SK-N-SH (cell line): Measurements from ENCODE around the gene RAPGEF6. TPM values are rescaled to one million over a fixed set of nuclear protein-coding genes. Genes with fewer than 3 reads are reported as not detected.

Experiments used
- CTCF ChIA-PET: fragments of 300-600, 350-600 bp; formaldehyde crosslinking; extraction: SDS; loops from one replicate; lab custom pipeline; 2021; lab: Yijun Ruan, JAX
- POLR2A ChIA-PET: fragments of 350-600 bp; sonication (Branson Sonifier 250); formaldehyde crosslinking; extraction: SDS; loops from one replicate; lab custom pipeline; 2020; ENCODE audit warnings: antibody characterized with exemption, inconsistent platforms; lab: Yijun Ruan, JAX
- DNase-seq: peaks from one replicate; pipeline ENCODE4 v3.0.0; 2012
- H2AFZ ChIP-seq: fragments of 200-600 bp; sonication (generic); 2 replicates; pipeline ENCODE4 v1.8.1; 2016; ENCODE audit warnings: antibody characterized with exemption, mild to moderate bottlenecking, low read depth
- H3F3A ChIP-seq: fragments of 200-600 bp; sonication (generic); replicated peaks from 2 replicates; pipeline ENCODE3; 2016; ENCODE audit warnings: antibody characterized with exemption, mild to moderate bottlenecking; ENCODE audit not compliant: insufficient read depth
- H3K27ac ChIP-seq, 2 experiments: fragments of 200-500 bp in 1 of 2; fragments of 200-600 bp in 1 of 2; sonication (Bioruptor generic) in 1 of 2; sonication (generic), shearing (Covaris generic) in 1 of 2; 2 replicates each; pipeline versions ENCODE4 v1.5.1 to v1.6.1; 2014 to 2016; ENCODE audit warnings: low read depth in 2 of 2, inconsistent platforms in 1 of 2, low read length in 1 of 2, mild to moderate bottlenecking in 1 of 2, mixed read lengths in 1 of 2
- H3K27me3 ChIP-seq: fragments of 200-600 bp; sonication (generic), shearing (Covaris generic); 2 replicates; pipeline ENCODE4 v1.6.1; 2016; ENCODE audit warnings: mixed run types; ENCODE audit not compliant: insufficient read depth
- H3K36me3 ChIP-seq, 2 experiments: fragments of 200-500 bp in 1 of 2; fragments of 200-600 bp in 1 of 2; sonication (Bioruptor generic) in 1 of 2; sonication (generic) in 1 of 2; replicated peaks in 1 of 2; 2 replicates each; pipeline versions ENCODE3 to v1.5.1; 2014 to 2016; ENCODE audit warnings: low read length in 1 of 2, mild to moderate bottlenecking in 1 of 2; ENCODE audit not compliant: insufficient read depth in 2 of 2, control insufficient read depth in 1 of 2
- H3K4me1 ChIP-seq, 2 experiments: fragments of 200-500 bp in 1 of 2; fragments of 200-600 bp in 1 of 2; sonication (Bioruptor generic) in 1 of 2; sonication (generic), shearing (Covaris generic) in 1 of 2; 2 replicates each; pipeline versions ENCODE4 v1.5.1 to v1.6.1; 2014 to 2016; ENCODE audit warnings: low read depth in 1 of 2, low read length in 1 of 2, mixed run types in 1 of 2; ENCODE audit not compliant: insufficient read depth in 2 of 2, control insufficient read depth in 1 of 2
- H3K4me2 ChIP-seq: fragments of 200-600 bp; sonication (generic), shearing (Covaris generic); 2 replicates; pipeline ENCODE4 v1.6.1; 2017; ENCODE audit warnings: mixed run types
- H3K4me3 ChIP-seq, 2 experiments: fragments of 200-500 bp in 1 of 2; fragments of 200-600 bp in 1 of 2; sonication (Bioruptor generic) in 1 of 2; sonication (generic), shearing (Covaris generic) in 1 of 2; 2 replicates each; pipeline versions ENCODE4 v1.5.1 to v1.8.1; 2014 to 2016; ENCODE audit warnings: low read depth in 2 of 2, inconsistent platforms in 1 of 2, low read length in 1 of 2, mild to moderate bottlenecking in 1 of 2, mixed read lengths in 1 of 2, moderate library complexity in 1 of 2
- H3K79me2 ChIP-seq: fragments of 200-600 bp; sonication (generic); 2 replicates; pipeline ENCODE4 v1.8.1; 2017; ENCODE audit warnings: mild to moderate bottlenecking; ENCODE audit not compliant: insufficient read depth
- H3K9ac ChIP-seq: fragments of 200-600 bp; sonication (generic); 2 replicates; pipeline ENCODE4 v1.6.1; 2017; ENCODE audit warnings: mixed run types
- H3K9me2 ChIP-seq: fragments of 200-600 bp; sonication (generic); 2 replicates; pipeline ENCODE4 v1.6.1; 2017; ENCODE audit warnings: mixed run types
- H3K9me3 ChIP-seq: fragments of 200-600 bp; sonication (generic); 2 replicates; pipeline ENCODE4 v1.6.1; 2017; ENCODE audit warnings: mixed run types, mild to moderate bottlenecking, moderate library complexity
- H4K20me1 ChIP-seq: fragments of 200-600 bp; sonication (generic); 2 replicates; pipeline ENCODE4 v1.6.1; 2017; ENCODE audit warnings: mild to moderate bottlenecking, mixed run types; ENCODE audit not compliant: insufficient read depth
- CHD2 ChIP-seq: fragments of 150-350 bp; IDR thresholded peaks from 2 replicates; pipeline ENCODE4 v1.6.1; 2018; ENCODE audit warnings: low read length; ENCODE audit not compliant: partially characterized antibody
- ELF1 ChIP-seq: IDR thresholded peaks from 2 replicates; pipeline ENCODE4 v1.4.0; 2012
- EP300 ChIP-seq, 2 experiments: IDR thresholded peaks; 2 replicates each; pipeline versions ENCODE4 v1.4.0 to v1.6.1; 2012; ENCODE audit warnings: borderline replicate concordance in 1 of 2, low read depth in 1 of 2, low read length in 1 of 2
- EZH2phosphoT487 ChIP-seq: fragments of 200-600 bp; sonication (generic); IDR thresholded peaks from 2 replicates; pipeline ENCODE4 v1.6.1; 2017; ENCODE audit warnings: low read depth, mixed run types, mild to moderate bottlenecking, antibody characterized with exemption, moderate library complexity, borderline replicate concordance
- FOSL2 ChIP-seq: IDR thresholded peaks from 2 replicates; pipeline ENCODE4 v1.4.0; 2012; ENCODE audit warnings: low read depth, mild to moderate bottlenecking, moderate library complexity, borderline replicate concordance
- GABPA ChIP-seq: IDR thresholded peaks from 2 replicates; pipeline ENCODE4 v1.4.0; 2012; ENCODE audit warnings: low read depth, mild to moderate bottlenecking
- GATA2 ChIP-seq: sonication (generic); formaldehyde crosslinking; IDR thresholded peaks from 2 replicates; pipeline ENCODE4 v1.5.0; 2020; ENCODE audit warnings: mild to moderate bottlenecking, missing genetic modification reagents
- JUND ChIP-seq: IDR thresholded peaks from 2 replicates; pipeline ENCODE4 v1.4.0; 2012
- MEF2A ChIP-seq: IDR thresholded peaks from 2 replicates; pipeline ENCODE4 v1.4.0; 2012; ENCODE audit warnings: low read depth, borderline replicate concordance
- MXI1 ChIP-seq: IDR thresholded peaks from 2 replicates; pipeline ENCODE4 v1.6.1; 2012; ENCODE audit warnings: mild to moderate bottlenecking, low read depth, low read length, improper control_type of control experiment
- NRF1 ChIP-seq: IDR thresholded peaks from 2 replicates; pipeline ENCODE4 v1.6.1; 2012; ENCODE audit warnings: low read depth, mild to moderate bottlenecking, low read length
- POLR2AphosphoS5 ChIP-seq: IDR thresholded peaks from 2 replicates; pipeline ENCODE4 v1.6.1; 2012; ENCODE audit warnings: low read depth, low read length
- RAD21 ChIP-seq: IDR thresholded peaks from 2 replicates; pipeline ENCODE4 v1.6.1; 2012; ENCODE audit warnings: mild to moderate bottlenecking, low read length
- RCOR1 ChIP-seq: fragments of 150-350 bp; IDR thresholded peaks from 2 replicates; pipeline ENCODE4 v1.6.1; 2017; ENCODE audit warnings: antibody characterized with exemption, low read length
- RFX5 ChIP-seq: IDR thresholded peaks from 2 replicates; pipeline ENCODE4 v1.6.1; 2012; ENCODE audit warnings: mild to moderate bottlenecking, improper control_type of control experiment, low read length
- RXRA ChIP-seq: IDR thresholded peaks from 2 replicates; pipeline ENCODE4 v1.4.0; 2012; ENCODE audit warnings: low read depth, mild to moderate bottlenecking, borderline replicate concordance
- SIN3A ChIP-seq: IDR thresholded peaks from 2 replicates; pipeline ENCODE4 v1.6.1; 2012; ENCODE audit warnings: low read depth, mild to moderate bottlenecking, low read length, moderate library complexity, borderline replicate concordance
- TCF12 ChIP-seq: IDR thresholded peaks from 2 replicates; pipeline ENCODE4 v1.4.0; 2012
- YY1 ChIP-seq: IDR thresholded peaks from 2 replicates; pipeline ENCODE4 v1.4.0; 2012; ENCODE audit warnings: low read depth, mild to moderate bottlenecking
- WGBS: methylation state at CpG from one replicate; pipeline ENCODE4 v1.1.6; 2017; ENCODE audit warnings: low lambda C conversion rate; 5-methylcytosine and 5-hydroxymethylcytosine counted together
- polyA plus RNA-seq, 3 experiments: library from polyadenylated mRNA; depleted of rRNA; stranded (reverse); fragments of >200 nt; gene quantifications; 2 replicates each; pipeline ENCODE4 v1.2.3, GENCODE V29; 2012
- TF ChIP-seq, protein P1 (sequence below): IDR thresholded peaks from 2 replicates; pipeline ENCODE4; 2012
- TF ChIP-seq, protein P2 (sequence below): fragments of 150-350 bp; IDR thresholded peaks from 2 replicates; pipeline ENCODE4 v1.6.1; 2016; ENCODE audit warnings: mild to moderate bottlenecking, low read depth, low read length
- TF ChIP-seq, protein P3 (sequence below): IDR thresholded peaks from 2 replicates; pipeline ENCODE4 v1.6.1; 2012; ENCODE audit warnings: mild to moderate bottlenecking, low read depth, low read length, moderate library complexity
- TF ChIP-seq, protein P4 (sequence below): IDR thresholded peaks from 2 replicates; pipeline ENCODE4 v1.4.0; 2012; ENCODE audit warnings: low read depth

Gene RAPGEF6
- polyA plus RNA-seq, 1 of the 3 experiments (the other 2 are of a cell fraction) = 2.9 TPM

DNA sequence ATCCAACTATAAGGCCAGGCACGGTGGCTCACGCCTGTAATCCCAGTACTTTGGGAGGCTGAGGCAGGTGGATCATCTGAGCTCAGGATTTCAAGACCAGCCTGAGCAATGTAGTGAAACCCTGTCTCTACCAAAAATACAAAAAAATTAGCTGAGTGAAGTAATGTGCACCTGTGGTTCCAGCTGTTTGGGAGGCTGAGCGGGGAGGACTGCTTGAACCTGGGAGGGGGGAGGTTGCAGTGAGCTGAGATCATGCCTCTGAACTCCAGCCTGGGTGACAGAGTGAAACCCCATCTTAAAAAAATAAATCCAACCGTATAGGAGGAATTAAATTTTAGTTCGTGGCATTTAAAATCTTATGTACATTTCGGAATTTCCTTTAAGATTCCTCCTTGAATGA lies 247.8 kb downstream of the RAPGEF6 start:
- Histone ChIP-seq H3K4me1 (peaks cover 7 to 19% of the 10 kb centered on the region in 2 experiments), H3K36me3 (peaks cover 21 to 31% of the 10 kb centered on the region in 2 experiments), H2AFZ (no peak overlapping the region), H3K9me2 (no peaks in the 10 kb centered on the region), H3F3A (no peaks in the 10 kb centered on the region), H3K9ac (no peak overlapping the region), H3K9me3 (no peaks in the 10 kb centered on the region), H3K79me2 (peaks cover 12% of the 10 kb centered on the region; the same call in 1 of the 2 replicates), H3K4me2 (no peak overlapping the region), H3K27ac (no peak overlapping the region), H3K4me3 (no peak overlapping the region), H3K27me3 (no peaks in the 10 kb centered on the region), H4K20me1 (no peaks in the 10 kb centered on the region)
- ChIA-PET POLR2A (no interaction called here), CTCF (no interaction called here)
- 97% methylated on average over 6 of the region's 6 CpGs for WGBS
- no peak for DNase-seq
- TF ChIP-seq MEF2A (no peak), RFX5 (no peak), ELF1 (no peak), EZH2phosphoT487 (no peak), RXRA (no peak), TCF12 (no peak), MXI1 (no peak), GABPA (no peak), EP300 (IDR thresholded peaks at IDR 0.05; ENCODE audit: borderline replicate concordance in 1 of 2, low read depth in 1 of 2, low read length in 1 of 2) (no peak), RAD21 (no peak), CHD2 (no peak), RCOR1 (no peak)
- TF ChIP-seq, protein P1, sequence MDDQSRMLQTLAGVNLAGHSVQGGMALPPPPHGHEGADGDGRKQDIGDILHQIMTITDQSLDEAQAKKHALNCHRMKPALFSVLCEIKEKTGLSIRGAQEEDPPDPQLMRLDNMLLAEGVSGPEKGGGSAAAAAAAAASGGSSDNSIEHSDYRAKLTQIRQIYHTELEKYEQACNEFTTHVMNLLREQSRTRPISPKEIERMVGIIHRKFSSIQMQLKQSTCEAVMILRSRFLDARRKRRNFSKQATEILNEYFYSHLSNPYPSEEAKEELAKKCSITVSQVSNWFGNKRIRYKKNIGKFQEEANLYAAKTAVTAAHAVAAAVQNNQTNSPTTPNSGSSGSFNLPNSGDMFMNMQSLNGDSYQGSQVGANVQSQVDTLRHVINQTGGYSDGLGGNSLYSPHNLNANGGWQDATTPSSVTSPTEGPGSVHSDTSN = no peak
- TF ChIP-seq, protein P2, sequence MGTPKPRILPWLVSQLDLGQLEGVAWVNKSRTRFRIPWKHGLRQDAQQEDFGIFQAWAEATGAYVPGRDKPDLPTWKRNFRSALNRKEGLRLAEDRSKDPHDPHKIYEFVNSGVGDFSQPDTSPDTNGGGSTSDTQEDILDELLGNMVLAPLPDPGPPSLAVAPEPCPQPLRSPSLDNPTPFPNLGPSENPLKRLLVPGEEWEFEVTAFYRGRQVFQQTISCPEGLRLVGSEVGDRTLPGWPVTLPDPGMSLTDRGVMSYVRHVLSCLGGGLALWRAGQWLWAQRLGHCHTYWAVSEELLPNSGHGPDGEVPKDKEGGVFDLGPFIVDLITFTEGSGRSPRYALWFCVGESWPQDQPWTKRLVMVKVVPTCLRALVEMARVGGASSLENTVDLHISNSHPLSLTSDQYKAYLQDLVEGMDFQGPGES = no peak

DNA sequence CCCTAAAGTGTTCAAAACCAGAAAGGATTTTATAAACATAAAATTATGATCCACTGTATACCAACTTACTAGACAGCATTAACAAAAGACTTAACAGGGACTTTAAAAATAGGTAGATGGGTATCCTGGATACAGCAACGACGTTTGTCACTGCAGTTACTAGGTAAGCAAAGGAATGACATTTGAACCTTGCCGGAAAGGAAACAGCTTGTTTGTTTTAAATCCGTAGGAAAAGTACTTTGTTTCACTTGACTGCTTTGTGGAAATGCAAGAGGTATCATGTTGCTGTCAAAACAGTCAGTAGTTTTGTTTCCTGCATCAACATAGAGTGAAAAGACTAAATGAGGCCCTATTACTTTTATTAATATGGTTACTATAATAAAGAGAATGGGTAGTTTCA lies 248.2 kb downstream of the RAPGEF6 start:
- Histone ChIP-seq H3K9me2 (no peaks in the 10 kb centered on the region), H3K4me3 (no peak overlapping the region), H3K27me3 (no peaks in the 10 kb centered on the region), H3K9ac (no peak overlapping the region), H3K9me3 (no peaks in the 10 kb centered on the region), H3F3A (no peaks in the 10 kb centered on the region), H3K27ac (no peak overlapping the region), H4K20me1 (no peaks in the 10 kb centered on the region), H3K4me1 (peaks cover 7 to 23% of the 10 kb centered on the region in 2 experiments), H3K79me2 (peaks cover 12% of the 10 kb centered on the region; the same call in 1 of the 2 replicates), H3K4me2 (no peak overlapping the region), H3K36me3 (peaks cover 16 to 27% of the 10 kb centered on the region in 2 experiments), H2AFZ (no peak overlapping the region)
- POLR2A ChIA-PET = no interaction called here
- DNase-seq = no peak
- 71% methylated on average over 4 of the region's 4 CpGs for WGBS
- CTCF ChIA-PET = no interaction called here
- no peak for TF ChIP-seq RXRA
- TF ChIP-seq, protein P3, sequence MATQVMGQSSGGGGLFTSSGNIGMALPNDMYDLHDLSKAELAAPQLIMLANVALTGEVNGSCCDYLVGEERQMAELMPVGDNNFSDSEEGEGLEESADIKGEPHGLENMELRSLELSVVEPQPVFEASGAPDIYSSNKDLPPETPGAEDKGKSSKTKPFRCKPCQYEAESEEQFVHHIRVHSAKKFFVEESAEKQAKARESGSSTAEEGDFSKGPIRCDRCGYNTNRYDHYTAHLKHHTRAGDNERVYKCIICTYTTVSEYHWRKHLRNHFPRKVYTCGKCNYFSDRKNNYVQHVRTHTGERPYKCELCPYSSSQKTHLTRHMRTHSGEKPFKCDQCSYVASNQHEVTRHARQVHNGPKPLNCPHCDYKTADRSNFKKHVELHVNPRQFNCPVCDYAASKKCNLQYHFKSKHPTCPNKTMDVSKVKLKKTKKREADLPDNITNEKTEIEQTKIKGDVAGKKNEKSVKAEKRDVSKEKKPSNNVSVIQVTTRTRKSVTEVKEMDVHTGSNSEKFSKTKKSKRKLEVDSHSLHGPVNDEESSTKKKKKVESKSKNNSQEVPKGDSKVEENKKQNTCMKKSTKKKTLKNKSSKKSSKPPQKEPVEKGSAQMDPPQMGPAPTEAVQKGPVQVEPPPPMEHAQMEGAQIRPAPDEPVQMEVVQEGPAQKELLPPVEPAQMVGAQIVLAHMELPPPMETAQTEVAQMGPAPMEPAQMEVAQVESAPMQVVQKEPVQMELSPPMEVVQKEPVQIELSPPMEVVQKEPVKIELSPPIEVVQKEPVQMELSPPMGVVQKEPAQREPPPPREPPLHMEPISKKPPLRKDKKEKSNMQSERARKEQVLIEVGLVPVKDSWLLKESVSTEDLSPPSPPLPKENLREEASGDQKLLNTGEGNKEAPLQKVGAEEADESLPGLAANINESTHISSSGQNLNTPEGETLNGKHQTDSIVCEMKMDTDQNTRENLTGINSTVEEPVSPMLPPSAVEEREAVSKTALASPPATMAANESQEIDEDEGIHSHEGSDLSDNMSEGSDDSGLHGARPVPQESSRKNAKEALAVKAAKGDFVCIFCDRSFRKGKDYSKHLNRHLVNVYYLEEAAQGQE = no peak
- no peak for TF ChIP-seq RAD21
- TF ChIP-seq POLR2AphosphoS5 = no peak
- TF ChIP-seq GATA2 = no peak
- TF ChIP-seq SIN3A = no peak
- TF ChIP-seq, protein P2 = no peak
- no peak for TF ChIP-seq JUND
- no peak for TF ChIP-seq NRF1
- no peak for TF ChIP-seq YY1
- TF ChIP-seq FOSL2 = no peak
- TF ChIP-seq, protein P4, sequence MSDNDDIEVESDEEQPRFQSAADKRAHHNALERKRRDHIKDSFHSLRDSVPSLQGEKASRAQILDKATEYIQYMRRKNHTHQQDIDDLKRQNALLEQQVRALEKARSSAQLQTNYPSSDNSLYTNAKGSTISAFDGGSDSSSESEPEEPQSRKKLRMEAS = no peak
- TF ChIP-seq MEF2A = no peak
